HK-2 (cell line): ENCODE data around the gene ZNF550.

Experiments
- DNase-seq: peaks from one replicate; pipeline ENCODE4 v3.0.0-alpha.2; 2018; ENCODE audit not compliant: unreplicated experiment

ZNF550 gene

DNA sequence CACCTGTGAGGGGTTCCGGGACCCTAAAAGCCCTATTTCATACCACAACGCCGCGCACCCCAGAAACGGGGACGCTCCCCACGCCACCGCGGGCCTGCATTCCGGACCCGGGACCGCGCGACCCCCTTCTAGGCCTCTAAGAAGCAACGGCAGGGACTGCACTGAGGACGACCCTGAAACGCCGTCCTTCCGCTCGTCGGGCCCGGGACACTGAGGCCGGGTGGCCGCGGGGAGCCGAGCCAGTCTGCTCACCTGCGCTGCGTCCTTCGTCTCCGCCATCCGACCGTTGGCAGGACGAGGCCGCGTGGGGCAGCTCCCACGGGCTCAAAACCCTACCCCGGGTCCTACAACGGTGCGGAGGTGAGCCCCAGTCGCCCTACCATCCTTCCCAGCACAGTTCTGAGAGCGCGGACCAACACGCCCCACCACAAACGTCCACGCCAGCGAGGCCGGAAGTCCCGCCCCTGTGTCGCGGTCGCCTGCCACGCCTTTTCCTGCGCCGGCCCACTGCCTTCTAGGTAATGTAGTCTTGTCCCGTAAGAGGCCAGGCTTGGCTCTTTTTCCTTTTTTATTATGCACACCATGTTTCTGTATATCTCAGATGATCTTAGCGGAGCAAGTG, at the start of gene ZNF550:
TSS of gene ZNF550 (minus strand) at position 460 of the 622 bp plus-strand sequence. CDS start at position 279, 181 bp downstream.
- DNase-seq = peak; percentile 93

DNA sequence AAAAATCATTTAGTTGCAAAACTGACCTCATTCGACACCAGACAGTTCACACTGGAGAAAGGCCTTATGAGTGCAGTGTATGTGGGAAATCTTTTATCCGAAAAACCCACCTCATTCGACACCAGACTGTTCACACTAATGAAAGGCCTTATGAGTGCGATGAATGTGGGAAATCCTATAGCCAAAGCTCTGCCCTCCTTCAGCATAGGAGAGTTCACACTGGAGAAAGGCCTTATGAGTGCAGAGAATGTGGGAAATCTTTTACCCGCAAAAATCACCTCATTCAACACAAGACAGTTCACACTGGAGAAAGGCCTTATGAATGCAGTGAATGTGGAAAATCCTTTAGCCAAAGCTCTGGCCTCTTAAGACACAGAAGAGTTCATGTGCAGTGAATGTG, 47.3 kb upstream of the ZNF550 start:
- DNase-seq = no peak

DNA sequence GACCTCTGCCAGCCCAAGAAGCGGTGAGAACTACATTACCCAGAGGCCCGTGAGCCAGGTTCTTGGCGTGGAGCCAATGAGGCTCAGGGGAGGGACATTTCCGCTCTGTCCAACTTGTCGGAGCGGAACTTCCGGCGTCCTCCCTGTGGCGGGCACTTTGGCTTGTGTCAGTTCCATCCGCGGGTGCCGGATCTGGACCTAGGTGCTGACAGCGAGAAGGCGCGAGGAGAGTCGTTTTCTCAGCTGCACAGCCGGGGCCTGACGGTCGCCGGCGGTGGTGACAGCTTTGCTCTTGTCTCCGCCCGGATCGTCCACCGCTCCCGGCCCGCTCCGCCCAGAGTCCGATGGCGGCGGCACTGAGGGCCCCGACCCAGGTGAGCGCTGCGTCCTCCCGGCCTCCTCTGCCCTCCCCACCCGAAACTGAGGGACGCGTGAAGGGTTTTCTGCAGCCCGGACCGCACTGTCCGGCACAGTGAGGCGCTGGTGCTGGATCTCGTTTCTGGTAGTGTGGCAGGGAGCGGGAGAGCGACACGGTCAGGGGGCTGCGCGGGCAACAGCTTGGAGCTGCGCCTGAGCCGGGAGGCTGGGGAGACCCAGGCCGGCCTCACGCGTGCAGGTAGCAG, 40.2 kb upstream of the ZNF550 start, which contains the start of gene ZNF530:
TSS of gene ZNF530 (plus strand) at position 125 of the 623 bp plus-strand sequence. CDS start 4,461 bp downstream, outside the sequence.
- peak; percentile 96 for DNase-seq

DNA sequence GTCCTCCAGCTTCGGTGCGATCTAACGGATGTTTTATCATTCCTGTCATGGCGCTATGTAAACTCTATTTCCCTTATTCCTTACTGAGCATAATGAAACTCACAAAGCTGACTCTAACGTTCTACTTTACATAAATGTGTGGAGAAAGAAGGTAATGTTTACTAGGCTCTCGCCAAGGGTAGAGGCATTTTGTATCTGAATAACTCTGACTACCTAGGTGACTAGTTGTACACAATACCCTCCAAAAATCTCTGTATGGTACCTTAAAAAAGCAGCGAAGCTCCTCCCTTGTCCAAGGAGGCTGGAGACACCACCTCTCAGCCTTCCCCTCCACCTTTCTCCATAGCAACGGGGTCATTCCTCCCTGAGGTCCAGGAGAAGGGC, 39.7 kb upstream of the ZNF550 start:
- no peak for DNase-seq

DNA sequence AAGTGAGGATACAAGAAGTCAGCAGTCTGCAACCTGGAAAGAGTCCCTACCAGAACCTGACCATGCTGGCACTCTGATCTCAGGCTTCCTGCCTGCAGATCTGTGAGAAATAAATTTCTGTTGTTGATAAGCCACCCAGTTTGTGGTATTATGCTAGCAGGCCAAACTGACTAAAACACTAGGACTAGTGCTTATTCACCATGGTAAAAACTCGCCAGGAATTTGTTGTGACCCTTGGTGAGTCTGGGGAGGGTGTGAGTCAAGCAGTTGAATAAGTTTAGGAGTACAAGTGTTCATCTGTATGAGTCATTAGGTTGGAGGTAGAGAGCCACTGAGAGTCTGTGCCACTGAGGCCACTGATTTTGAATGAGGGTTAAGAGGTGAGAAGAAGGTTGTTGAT, 27.9 kb upstream of the ZNF550 start:
- peak; percentile 29 for DNase-seq

DNA sequence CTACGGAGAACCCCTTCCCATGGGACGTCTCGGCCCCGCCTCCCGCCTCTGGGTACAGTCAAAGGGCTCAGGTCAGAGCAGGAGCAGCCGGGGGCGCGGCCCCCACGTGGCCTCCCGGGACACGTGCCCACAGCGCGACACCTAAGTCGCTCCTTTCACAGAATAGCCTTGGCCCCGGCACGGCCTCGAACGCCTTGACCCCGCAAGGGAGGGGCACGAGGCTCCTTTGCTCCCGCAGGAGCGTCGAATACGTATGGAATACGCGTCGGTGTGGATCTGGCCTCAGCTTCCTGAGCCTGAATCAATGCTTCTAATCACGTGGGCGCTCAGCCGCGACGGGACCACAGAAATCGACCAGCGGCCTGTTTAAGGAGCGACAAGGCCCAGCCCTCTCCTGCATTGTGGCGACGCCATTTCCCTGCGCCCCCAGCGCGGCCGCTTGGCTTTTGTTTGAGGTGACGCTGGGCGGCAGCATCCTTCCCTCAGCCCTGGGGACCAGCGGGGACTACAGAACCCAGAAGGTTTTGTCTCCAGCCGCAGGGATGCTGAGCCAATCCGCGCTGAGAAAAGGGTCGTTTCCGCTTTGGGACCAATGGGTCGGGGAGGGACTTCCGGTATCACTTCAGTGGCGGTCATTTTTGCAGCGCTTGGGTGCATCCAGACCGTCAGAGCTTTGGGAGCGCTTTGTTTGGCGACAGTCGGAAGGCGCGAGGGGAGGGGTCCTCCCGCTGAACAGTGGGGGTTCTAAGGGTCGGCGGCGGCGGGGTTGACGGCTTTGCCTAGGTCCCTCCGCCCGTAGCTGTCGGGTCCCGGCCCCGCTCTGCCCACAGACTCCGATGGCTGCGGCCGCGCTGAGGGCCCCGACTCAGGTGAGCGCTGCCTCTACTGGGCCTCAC, 24.1 kb upstream of the ZNF550 start, which contains the start of gene ZIK1:
TSS of gene ZIK1 (plus strand) at position 625 of the 896 bp plus-strand sequence. CDS start at position 837, 212 bp downstream.
- peak; percentile 73 for DNase-seq

DNA sequence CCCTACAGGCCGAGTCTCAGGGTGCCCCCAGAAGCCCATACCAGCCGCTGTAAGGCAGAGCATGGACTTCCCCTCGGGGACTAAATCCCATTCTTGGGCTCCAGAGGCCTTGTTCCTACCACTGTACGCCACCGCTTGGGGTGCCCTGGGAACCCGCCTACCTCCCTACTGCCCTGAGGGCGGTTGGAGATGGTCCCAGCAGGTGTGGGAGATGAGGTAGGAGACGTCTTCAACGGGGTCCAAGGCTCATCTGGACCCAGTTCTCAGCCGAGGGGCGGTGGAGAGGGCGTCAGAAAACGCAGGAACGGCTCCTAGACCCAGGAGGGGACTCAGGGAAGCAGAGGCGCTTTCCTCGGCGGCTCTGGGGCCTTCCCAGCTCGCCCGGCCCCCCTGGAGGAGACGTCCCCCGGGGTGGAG, 23.4 kb upstream of the ZNF550 start:
- DNase-seq = no peak

DNA sequence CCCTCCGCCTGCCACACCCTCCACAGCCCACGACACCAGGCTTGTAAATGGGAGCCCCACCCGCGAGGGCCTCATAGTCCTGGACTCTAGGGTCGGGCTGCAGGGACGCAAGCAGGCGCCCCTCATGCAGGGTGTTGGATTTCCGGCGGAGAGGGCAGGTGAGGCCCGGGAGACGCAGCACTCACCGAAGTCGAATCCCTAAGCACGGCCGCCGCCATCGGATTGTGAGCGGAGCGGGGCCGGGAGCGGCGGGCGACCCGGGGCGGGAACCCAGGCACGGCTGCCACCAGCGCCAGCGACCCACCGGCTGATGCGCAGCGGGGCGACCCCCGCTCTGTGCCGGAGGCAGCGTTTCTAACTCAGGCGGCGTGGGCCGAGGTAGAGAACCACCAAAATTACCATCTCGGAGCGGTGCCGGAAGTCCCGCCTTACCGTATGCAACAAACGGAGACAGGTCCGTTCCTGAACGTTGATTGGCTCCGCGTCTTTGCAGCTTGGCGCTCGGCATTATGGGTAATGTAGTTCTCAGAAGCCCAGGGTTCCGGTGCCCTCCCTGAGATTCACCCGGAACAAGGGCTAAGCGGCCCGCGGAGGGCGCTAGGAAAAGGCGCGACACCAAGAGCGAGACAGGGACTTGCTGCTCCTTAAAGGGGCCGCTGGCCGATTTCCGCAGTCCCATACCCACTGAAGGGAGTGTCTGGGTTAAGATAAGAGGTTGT, 19.0 kb upstream of the ZNF550 start, which contains the start of gene ZNF416:
TSS of gene ZNF416 (minus strand) at position 425 of the 719 bp plus-strand sequence. CDS start at position 218, 207 bp downstream.
- peak; percentile 98 for DNase-seq

DNA sequence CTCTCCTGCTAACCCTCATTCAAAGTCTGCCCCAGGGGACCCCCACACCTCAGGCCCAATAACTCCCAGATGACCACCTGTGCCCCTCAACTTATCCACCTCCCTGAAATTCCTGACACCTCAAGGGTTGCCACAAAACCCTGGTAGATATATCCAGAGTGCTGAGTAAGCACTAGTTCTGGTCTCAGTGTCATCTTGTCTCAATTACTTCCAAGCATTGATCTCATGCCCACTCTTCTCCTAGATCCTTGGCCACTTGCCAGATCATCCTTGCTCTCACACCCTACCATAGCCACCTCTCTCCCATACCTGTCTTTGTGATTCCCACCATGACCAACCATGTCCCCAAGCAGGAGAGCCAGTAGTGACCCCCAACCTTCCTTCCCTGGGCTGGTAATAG, 17.0 kb upstream of the ZNF550 start:
- no peak for DNase-seq

DNA sequence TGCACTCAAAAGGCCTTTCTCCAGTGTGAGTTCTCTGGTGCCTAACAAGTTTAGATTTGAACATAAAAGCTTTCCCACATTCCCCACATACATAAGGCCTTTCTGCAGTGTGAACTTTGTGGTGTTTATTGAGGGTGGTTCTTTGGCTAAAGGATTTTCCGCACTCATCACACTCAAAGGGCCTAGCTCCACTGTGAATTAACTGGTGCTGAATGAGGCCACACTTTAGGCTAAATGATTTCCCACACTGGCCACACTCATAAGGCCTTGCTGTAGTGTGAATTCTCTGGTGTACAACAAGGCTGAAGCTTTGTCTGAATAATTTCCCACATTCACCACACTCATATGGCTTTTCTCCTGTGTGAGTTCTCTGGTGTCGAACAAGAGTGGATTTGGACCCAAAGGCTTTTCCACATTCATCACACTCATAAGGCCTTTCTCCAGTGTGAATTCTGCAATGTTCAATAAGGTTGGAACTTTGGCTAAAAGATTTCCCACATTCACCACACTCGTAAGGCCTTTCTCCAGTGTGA, 12.8 kb upstream of the ZNF550 start:
- no peak for DNase-seq

DNA sequence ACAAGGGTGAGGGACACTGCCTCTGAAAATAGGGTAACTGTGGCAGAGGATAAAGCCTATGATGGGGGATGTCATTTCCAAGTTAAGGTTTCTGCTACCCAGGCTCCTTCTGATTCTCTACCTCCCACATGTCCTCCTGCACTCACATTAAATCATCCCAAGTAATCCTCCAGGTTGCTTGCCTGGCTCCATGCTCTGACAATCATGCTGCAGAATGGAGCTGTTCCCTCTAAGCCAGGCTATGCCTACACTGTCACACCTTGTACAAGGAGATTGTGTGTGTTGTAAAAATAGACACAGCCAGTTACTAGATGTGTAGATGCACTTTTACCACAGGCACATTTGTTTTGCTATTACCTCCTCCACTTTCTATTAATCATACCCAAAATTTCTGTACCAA, 11.0 kb upstream of the ZNF550 start:
- DNase-seq = no peak

DNA sequence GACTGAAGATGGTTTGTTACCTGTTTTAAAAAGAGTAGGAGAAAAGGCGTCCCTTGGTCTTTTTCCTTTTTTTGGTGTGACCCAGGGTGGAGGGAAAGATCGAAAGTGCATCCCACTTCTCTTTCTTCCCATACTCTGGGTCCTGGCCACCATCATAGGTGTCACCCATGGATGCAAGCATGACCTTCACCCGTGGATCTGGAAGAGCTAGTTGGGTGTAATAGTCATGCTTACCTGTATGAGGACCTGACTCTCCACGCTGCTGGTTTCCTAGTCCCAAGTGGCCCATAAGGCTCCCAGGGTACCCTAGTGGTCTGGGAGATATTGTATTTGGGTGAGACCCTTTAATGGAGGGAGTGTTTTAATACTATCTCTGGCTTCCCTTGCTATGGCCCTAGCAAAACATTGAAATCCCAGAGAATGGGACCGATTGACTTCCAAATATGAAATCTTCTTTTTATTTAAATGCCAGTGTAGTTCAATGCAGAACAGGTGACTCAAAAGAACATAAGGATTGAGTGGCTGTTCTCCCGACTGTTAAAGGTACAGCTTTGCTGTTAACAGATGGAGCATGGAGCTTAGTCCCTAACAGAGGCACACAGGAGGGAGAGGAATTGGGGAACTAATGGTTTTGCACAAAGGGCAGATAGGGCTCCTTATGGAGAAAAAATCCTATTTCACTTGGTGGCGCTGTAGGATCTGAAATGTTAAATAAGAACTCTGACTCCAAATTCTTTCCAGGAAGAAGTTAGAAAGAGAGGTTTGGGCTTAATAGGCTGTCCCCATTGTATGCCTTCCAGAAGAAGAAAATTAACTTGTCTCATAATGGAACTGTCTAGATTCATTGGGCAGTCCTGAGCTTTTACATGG, 7.0 kb upstream of the ZNF550 start:
- DNase-seq = no peak

DNA sequence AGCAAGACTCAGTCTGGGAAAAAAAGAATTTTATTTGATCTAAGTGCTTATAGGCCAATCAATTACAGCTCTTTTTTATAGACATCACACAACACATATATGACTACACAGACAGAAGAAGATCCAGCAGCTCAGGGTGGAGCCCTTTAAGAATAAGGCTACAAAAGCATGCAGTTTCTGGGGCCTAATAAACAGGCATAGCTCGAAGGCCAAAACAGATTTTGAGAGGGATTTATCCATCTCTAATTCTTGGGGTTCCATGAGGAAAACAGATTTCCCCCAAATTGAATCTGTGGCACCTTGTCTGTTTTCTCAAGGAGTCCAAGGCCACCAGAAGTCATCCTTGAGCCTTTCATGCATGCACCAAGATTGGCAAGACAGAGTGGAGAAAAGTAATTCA, 3.9 kb upstream of the ZNF550 start:
- DNase-seq = no peak

DNA sequence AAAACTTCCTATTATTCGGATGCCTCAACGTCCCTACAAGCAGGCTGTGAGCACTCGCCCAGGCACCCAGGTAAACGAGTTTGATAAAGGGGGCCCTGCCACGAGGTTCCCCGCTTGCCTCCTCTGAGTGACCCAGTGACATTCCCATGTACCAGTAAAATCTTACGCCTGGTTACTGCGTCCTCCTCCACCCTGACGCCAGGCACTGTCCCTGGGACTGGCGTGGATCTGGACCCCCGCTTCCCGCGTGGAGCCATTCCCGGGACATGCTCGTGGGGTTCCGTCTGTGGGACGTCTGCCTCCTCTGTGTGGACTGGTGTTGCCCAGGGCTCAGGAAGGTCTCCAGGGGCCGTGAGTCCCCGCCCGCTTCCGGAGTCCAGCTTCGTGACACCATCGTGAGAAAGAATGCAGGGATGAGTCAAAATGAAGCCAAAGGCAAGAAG, 407 bp upstream of the ZNF550 start:
- peak; percentile 63 for DNase-seq

DNA sequence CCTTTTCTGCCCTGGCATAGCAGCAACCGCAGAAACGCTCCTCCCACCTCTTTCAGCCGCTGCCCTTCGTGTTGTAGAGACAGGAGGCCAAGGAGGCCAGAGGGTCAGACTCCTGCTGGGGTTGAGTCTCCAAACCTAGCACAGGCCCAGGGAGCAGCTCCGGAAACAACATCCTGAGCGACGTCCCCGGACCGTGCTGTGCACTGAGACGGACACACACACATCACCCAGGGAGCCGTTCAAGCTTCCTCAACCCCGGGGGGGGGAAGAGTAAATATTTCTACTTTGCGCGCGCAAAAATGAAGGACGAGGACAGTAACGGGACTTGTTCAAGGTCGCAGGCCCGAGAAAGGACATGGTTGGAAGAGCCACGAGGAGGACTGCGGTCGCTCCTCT, 657 bp downstream of the ZNF550 start:
- peak; percentile 49 for DNase-seq

DNA sequence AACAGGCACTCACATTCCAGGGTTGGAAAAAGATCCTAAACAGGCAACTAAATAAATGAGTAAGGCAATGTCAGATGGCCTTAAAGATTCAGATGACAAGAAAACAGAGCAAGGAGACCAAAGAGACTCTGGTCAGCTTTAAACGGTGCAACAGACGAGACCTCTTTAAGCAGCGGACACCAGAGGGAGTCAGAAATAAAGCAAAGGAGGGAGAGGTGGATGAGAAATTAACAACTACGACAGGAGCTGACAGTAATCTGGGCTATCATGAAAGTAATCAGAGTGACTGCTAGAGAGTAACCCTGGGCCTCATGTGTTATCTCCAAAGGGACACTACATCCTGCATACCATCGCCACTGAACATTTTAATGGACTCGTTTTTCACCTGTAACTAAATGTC, 1.1 kb downstream of the ZNF550 start:
- no peak for DNase-seq

DNA sequence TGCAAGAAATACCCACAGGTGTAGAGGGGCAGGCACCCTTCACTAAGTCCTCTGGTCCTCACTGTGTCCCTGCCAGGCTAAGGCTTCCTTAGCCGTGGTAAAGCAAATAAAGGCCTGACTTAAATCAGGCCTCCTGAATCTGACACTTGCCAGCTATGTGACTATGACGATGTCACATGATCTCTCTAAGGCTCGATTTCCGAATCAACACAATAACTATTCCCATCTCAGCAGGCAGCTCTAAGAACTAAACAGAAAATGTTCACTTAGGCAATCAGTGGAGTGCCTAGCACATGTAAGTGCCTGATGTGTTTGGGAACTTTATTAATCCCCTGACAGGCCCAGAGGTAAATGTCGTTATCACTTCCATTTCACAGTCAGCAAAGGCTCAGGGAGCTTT, 2.0 kb downstream of the ZNF550 start:
- DNase-seq = no peak

DNA sequence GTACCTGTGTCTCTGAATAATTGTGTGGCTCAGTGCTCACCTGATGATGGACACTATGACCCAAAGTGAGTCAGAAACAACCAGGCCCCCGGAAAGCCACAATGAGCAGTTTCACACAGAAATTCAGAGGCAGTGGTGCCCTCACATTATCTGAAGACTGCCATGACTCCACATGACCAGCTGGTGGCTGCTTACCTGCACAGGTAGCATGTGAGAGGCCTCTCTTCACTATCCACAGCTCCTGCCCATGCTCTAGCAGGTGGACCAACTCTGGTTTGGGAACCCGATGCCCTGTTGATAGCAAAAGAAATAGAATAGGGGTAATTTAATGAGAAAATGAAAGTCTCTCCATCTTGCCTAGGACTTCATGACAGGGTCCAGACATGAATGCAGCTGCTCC, 7.2 kb downstream of the ZNF550 start:
- DNase-seq = no peak

DNA sequence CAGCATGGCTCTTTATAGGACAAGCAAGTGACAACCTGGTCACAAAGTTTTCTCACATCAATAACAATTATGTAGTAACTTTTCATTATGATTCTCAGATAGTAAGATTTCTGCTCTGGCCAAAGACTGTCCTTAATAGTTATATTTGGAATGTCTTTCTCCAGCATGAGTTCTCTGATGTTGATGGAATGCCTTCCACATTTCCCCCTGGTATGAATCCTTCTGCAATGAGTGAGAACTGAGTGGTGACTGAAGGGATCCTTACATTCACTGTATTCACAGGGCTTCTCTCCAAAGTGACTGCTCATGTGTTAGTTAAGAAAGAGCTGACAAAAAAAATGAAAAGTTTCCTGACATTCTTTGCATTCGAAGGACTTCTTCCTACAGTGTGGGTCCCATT, 13.2 kb downstream of the ZNF550 start:
- DNase-seq = no peak

DNA sequence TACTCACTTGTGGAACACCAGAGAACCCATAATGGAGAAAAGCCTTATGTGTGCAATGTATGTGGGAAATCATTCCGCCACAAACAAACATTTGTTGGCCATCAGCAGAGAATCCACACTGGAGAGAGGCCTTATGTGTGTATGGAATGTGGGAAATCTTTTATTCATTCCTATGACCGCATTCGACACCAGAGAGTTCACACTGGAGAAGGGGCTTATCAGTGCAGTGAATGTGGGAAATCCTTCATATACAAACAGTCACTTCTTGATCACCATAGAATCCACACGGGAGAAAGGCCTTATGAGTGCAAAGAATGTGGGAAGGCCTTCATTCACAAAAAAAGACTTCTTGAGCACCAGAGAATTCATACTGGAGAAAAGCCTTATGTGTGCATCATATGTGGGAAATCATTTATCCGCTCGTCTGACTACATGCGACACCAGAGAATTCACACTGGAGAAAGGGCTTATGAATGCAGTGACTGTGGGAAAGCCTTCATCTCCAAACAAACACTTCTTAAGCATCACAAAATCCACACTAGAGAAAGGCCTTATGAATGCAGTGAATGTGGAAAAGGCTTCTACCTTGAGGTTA, 21.6 kb downstream of the ZNF550 start:
- no peak for DNase-seq
